HuH-7 (cell line): Measurements from ENCODE around the gene FANCC.

Experiments
- DNase-seq: peaks from one replicate; pipeline ENCODE4 v3.0.0; 2011; ENCODE audit warnings: low spot score

The FANCC gene

DNA sequence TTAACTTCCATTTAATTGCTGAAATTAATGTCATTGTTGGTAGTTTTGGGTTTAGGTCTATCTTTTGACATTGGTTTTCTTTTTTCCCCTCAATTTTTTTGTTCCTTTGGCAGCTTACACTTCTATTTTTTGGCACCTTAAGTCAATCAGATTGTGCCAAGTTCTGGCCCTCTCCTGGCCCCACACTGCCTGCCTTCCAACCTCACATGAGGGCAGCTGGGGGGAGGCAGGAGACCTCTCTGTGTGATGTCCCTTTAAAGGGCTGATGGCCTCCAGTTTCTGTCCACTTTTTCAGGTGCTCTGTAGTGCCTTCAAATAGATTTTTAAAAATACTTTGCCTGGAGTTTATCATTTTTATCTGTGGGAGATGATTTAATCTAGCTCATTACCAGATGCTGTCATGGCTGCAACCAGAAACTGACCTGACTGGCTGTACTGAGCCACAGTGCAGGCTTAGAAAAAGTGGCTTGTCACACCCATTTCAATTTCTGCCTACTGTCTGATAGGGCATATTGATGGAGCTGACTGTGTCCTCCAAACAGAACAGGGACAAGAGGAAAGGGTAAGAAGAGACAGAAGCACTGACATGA, 196.6 kb downstream of the FANCC start:
- DNase-seq, result no peak

DNA sequence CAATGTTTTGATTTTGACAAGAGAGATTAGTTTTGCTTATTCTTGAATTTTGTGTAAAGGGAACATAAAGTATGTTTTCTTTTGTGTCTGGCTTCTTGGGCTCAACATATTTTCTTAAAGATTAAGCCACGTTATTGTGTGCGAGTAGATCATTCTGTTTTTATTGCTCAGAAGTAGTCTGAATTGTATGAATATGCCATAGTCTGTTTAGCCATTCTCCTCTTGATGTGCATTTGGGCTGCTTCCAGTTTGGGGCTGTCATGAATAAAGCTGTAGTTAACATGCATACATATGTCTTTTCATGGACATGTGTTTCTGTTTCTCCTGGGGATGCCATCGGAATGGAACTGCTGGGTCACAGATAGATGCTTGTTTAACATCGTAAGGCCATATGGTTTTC, 198.9 kb downstream of the FANCC start:
- DNase-seq, result no peak

DNA sequence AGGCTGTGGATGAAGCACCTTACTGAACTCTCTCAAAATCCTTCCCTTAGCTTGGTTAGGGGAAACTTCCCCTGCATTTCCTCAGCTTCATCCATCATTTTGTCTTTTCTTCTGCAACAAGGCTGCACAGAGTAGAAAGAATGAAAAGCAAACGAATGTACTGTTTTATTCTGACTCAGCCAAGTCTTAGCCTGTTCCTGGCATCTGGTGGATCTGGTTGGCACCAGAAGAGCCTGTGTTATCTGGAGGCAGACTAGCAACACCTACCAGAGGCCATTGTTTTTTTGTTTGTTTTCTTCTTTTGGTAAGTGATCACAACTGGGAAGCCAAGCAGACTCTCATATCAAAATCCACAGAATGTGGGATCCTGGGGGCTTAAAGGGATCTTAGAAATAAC, 200.7 kb downstream of the FANCC start:
- DNase-seq, result no peak

DNA sequence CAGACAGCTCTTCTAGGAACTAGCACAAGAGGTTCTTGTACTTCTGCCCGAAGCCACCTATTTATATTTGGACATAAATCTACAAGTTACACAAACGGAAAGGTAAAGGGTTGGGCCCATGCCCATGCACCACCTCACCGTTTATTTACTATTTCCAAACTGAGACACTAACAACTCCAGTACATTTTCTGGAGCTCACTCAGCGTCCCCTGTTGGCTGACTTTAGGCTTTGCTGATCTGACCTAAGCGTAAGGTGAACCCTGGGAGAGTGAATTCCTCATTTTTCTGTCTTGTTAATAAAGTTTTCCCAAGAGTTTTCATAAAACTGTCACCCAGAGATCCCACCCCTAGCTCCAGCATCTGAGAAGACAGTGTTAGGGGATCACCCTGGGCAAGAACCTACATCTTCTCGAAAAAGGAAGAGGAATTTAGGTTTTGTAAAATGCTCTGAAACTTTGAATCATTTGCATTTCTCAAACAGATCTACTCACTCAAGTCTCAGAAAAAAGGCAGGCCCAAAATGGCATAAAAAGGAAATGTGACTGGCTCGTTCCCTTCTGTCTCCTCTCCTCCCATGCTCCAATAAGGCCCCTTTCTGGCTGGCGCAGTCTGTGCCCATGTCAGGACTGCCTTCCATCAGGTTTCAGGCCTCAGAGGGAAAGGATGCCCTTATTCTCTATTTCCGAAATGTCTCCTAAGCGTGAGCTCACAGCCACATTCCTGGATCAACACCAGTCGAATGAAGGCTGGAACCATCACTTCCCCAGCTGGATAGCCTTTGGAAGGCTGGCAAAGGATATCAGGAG, 201.3 kb downstream of the FANCC start:
- DNase-seq, result peak; percentile 64

DNA sequence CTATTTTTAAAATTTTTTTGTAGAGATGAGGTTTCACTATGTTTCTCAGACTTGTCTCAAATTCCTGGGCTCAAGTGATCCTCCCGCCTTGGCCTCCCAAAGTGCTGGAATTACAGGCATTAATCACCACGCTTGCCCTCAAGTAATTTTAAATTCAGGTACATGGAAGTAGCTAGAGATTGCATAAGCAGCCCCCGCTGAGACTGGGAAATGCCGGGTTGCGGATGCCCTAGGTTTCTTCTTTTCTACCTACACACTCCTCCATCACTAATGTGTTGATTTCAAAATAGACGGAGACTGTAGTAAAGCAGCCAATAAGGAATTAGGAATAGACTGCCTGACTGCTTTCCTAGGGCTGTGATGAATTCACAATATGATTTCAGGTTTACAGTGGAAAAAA, 202.4 kb downstream of the FANCC start:
- no peak for DNase-seq

DNA sequence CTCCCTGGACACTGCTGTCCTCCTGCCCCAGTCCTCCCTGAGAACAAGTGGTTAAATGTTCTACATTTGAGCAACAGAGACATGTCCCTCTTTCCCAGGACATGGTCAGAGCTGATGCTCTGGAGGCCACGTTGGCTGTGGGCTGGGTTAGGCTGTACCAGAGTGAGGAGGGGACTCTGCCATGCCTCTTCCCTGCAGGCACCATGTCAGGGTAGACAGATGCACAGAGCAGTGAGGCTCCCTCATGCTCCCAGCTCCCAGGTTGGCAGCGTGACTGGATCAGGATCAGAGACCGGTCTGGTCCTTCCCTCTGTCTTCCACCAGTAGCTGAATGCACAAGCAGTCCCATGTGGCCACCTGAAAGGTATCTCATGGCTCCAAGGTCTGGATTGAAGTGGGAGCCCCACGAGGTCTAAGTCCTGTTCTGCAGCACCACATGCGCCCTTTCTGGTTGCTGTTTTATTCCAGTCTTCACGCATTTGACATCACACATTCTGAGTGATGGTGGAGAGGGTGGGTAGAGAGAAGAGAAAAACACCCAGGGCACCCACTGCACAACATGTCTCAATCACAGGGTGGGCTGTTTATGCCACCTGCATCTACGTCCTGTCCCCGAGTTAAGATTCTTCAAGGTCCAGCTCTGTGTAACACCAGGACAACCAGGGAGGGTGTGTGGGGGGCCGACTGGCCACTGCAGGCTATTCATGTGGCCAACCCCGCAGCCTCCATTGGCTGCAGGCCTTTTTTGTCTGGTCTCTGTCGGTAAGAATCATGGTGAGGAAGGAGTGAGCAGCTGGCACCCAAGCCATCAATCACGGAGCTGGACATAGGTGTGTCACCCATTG, 204.9 kb downstream of the FANCC start:
- no peak for DNase-seq

DNA sequence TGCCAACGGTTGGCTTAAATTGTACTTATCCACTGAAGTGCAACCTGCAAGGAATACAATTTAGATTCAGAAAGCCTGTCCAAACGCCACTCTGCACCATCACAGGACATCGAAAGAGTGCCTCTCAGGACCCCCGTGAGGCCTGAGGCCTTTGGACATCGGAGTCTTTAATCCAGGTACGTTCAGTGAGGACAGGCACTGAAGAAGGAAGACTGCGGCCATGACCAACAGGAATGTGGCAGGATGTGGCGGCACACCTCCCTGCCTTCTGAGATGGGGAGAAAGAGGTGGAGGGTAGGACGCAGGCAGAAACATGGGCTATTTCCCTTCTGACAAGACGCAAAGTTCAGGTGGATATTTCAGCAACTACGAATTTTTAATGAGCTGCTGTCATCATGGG, 205.8 kb downstream of the FANCC start:
- no peak for DNase-seq

DNA sequence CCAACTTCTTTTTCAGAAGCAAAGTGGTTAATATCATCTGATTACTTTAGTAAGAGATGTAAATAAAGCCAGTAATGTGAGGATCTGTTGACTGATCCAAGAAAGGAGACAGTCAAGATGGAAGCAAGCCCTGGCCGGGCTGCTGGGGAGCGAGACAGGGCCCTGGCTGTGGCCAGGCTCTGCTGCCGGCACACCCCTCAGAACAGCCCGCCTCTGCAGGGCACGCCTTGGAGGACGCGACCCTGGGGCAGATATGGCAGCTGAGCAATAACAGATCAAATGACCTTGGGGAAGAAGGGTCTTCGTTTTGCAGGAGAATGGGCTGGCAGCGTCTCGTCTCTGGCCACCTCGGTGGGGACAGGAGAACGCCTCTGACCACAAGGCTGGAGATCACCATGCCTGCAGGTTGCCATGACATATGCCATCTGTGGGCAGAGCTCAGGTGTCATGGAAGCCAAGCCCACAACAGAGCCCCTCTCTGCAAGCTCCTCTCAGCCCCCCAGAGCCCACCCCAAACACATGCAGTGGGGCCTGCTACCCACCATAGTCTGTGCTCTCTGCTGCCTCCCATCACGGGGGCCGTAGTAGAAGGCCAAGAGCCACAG, 206.5 kb downstream of the FANCC start:
- DNase-seq, result no peak

DNA sequence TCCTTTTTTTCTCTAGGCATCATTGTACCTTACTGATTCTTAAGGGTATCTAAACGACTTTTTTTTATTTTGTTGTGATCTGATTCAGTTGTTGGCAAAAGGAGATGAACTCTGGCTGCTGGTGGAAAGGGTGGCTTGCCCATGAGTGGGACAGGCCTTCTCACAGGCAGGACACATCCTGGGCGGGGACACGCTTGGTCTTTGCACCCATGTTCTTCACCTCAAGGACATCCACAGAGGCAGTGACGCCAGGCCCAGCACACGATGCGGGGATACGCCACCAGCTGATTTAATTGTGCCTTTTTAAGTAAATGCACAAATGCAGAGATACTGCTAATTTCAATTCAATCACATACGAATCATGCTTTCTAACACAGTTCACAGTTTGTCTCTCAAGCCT, 208.1 kb downstream of the FANCC start:
- no peak for DNase-seq

DNA sequence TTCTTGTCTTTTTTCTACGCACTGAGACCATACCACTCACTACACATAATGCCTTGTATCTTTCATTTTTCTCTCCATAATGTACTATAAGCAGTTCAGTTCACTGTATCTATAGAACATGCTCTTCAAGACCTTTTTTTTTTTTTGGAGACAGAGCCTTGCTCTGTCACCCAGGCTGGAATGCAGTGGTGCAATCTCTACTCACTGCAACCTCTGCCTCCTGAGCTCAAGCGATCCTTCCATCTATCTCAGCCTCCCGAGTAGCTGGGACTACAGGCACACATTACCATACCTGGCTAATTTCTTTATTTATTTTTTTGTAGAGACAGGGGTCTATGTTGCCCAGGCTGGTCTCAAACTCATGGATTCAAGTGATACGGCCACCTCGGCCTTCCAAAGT, 208.7 kb downstream of the FANCC start:
- DNase-seq, result no peak

DNA sequence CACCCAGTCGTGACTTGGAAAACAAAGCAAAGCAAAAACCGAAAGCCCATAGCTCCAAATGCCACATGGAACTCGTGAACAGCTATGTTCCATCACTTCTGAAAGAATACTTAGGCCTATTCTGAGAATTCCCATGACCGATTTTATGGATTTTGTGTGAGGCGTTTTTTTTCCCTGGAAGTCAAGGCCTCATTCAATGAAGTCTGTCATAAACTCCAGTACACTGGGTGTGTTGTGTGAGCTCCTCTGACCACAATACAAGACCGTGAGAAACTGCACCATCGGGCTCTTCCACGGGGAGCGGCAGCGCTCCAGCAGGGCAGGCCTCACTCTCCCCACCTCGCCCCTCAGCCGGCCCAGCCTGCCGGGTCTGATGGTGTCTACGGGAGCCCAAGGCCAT, 209.5 kb downstream of the FANCC start:
- DNase-seq, result no peak

DNA sequence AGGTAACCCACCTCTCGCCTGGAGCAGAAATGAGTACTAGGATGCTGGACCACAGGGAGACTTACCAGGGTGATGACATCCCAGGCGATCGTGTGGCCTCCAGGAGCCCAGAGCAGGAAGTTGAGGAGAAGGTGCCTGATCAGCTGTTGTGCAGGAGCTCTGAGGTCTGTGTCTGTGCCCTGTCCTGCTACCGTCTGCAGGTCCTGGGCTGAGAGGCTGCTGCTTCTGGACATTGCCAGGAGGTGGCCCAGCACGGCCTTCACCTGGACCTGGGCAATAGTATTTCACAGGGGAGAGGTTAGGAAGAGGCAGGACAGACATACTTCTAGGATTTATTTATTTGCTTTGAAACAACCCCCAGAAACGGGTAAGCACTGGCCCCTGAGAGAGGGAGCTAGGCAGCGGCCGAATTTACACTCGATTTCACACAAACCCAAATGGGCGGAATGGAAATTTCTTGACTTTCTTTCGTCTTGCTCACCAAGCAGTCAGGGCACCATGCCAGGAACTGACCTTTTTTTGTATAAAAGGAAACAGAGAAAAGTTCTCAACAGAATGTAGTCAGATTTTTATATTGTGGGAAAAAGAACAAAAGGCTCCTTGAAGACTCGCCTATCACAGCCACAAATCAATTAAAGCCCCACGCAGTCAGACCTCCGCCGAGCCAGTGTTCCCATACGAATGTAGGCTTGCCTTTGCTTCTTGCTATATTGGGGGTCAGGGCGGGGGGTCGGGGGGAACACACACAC, 210.3 kb downstream of the FANCC start:
- DNase-seq, result no peak

DNA sequence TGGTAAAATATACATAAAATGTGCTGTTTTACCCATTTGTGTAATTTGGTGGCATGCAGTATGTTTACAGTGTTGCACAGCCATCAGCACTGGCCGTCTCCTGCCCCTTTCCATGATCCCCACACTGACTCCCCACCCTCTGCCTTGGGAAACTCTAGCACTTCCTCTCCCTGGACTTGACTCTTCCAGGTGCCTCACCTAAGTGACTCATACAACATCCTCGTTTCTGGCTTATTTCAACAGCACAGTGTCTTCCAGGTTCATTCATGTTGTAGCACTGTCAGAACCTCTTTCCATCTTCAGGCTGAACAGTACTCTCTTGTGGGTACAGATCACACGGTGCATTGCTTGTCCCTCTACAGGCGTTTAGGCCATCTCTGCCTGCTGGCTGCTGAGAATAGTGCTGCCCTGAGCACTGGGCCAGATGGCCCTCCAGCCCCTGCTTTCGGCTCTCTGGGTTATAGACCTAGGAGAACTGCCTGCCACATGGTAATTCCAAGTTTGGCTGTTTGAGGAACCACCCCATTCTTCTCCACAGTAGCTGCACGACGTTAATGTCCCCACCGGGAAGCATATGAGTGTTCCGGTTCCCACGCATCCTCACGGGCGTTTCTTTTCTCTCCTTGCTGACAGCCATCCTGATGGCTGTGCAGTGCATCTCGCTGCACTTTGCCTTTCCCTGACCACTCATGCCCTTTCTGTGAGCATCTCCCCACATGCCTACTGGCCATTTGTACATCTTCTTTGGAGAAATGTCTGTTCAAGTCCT, 211.8 kb downstream of the FANCC start:
- DNase-seq, result no peak

DNA sequence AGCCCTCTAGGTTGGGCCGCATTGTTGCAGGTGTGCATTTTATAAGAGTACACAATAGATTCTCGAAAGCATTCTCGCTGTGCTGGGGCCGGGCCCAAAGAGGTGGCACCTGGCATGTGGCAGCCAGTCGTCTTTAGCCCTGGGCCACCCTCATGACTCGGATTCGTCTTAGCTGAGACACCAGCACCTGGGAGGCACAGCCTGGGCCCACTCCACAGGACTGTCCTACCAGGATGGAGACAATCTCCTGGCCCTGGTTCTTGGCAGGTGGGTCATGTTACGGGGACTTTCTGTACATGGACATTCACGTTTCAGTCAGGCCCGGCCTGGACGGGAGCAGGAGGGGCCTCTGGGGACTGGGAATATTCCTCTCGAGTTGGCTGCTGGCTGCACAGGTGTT, 212.5 kb downstream of the FANCC start:
- DNase-seq, result no peak

DNA sequence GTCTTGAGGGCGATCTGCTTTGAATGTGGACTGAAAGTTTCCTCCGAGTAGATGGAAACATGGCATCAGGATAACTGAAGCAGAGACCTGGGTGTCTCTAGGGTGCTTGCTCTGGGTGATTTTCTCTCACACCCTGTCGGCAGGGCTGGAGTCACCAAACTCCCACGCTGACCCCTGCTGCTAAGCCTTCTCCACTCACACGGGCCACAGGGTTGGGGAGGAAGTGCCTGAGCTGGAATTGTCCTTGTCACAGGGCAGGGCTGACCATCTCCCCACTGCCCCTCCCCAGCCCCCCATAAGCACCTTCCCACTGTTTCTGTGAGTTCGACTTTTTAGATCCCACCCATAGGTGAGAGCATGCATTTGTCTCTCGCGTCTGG, 212.9 kb downstream of the FANCC start:
- DNase-seq, result no peak

DNA sequence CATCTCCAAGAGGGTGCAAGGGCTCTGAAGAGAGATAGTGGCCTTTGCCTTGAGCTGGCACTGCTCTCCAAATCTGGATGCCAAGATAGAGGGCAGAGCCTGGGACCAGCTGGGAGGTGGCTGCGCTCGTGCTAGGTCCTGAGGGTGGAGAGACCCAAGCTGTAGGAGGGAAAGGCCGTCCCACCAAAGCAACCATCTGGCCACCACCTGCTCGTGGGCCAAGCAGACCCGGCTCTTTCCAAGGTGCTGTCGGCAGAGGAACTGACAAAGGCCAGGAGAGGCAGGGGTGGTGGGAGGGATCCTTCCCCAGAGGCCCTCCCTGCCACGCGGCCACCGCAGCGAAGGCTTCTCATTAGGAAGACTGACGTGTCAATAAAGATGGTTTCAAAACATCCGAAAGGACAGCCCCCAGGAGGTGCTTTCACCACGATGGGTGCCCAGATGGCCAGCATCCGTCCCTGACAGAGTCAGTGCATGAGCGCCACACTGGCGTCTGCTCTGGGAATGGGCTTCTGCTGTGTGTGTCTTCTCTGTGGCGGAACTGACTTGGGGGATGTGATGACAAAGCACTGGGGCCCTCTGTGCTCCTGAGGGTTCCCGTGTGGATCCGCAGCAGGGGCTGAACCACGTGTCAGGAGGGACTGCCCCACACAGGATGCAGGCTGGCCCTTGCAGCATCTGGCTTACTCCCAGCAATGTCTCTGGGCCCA, 213.5 kb downstream of the FANCC start:
- DNase-seq, result no peak

DNA sequence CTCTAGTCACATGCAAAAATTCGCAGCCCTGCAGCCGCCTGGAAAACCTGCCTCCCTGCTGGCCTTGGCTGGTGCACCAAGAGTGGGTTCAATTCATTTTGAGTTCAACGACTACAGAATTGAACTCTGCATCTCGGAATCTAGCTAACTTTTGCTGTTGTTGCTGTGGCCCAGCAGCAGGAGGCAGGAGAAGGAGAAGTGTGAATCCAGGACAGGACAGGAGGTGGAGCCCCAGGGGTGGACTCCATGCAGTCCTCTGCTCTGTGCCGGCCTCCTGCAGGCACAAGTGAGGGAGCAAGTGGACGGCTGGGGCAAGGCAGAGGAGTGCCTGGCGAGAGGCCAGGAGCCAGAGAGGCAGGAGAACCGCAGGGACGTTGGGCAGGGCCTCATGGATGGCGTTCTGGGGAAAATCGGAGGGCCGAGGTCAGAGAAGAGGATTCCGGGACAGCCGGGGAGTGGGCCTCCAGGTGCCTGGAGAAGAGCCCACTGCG, 214.2 kb downstream of the FANCC start:
- DNase-seq, result peak; percentile 60

DNA sequence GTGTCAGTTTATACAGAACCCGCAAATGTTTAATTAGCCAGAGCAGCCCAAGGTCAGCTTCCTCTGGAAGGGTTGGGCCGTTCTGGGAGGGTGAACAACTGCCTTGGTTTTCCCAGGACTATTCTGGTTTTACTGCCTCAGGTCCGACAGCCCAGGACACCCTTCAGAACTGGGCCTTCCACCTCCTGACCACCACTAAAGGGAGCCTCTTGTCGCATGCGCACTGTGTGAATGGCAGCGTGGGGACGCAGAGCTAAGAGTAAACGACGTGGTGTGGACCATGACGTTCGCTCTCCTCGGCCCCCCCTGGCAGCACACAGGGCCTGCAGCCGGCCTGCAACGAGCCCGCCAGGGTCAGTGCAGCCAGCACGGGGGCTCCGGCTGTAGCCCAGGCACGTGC, 214.9 kb downstream of the FANCC start:
- no peak for DNase-seq

DNA sequence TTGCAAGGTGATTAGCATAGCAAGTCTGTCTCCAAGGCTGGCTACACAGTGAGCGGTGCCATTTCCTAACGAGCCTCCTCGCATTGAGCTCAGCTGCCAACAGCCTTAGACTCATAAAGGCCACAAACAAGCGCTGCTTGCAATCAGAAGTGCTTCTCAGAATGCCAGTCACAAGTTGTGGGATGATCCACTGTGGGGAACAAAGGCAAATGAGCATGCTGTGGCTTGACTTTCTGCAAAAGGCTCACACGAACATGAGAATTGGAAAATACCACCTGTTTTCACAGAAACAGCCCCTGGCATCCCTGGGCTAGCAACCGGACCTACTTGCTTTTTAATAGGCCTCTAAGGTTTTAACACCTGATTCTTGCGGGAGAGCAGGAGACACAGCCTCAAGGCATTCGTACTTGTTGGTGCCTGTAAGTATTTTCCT, 215.5 kb downstream of the FANCC start:
- DNase-seq, result no peak

DNA sequence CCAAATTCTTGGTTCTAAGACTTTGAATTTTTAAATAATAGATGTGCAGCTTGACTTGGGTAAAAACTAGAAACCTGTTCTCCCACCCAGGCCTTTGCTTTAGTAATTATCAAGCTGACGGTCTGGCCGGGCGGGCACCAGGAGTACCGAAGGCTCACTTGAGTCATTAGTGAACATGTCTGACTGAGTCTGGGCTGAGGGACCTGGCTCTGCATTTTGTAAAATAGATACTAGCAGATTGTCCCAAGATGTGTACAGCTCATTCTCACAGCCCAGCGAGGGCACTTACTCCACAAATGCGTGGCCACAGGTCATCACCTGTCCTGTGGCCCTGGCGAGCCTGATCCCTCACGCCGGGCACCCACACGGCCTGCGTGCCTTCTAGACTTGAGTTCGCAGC, 216.2 kb downstream of the FANCC start:
- DNase-seq, result no peak
